ENCODE data around the gene SLC6A19. TPM values are rescaled to one million over a fixed set of nuclear protein-coding genes. Genes with fewer than 3 reads are reported as not detected.

SLC6A19 gene
- total RNA-seq, 1 experiment from 2014 or later = 0.04 TPM

GRCh38 chr5:1268056-1268455, 66.7 kb downstream of the SLC6A19 start:
- Mint-ChIP-seq H3K27me3 (ENCODE audit: low read depth) (no peaks in the 10 kb centered on the region), H3K4me3 (no peak overlapping the region), H3K27ac (no peak overlapping the region), H3K36me3 (peaks cover 70% of the 10 kb centered on the region), H3K9me3 (no peaks in the 10 kb centered on the region; the same call in 1 of the 2 replicates), H3K4me1 (no peaks in the 10 kb centered on the region)
- no peak for DNase-seq (ENCODE audit: low spot score)
- ChIA-PET POLR2A (no interaction called here), CTCF (no interaction called here)
- TF ChIP-seq FOXP1 (CRISPR knock-in tag; IDR thresholded peaks at IDR 0.05; ENCODE audit: borderline replicate concordance) (no peak), GRHL2 (CRISPR knock-in tag; IDR thresholded peaks at IDR 0.05; ENCODE audit: insufficient replicate concordance, severe bottlenecking) (no peak), SMAD4 (CRISPR knock-in tag; IDR thresholded peaks at IDR 0.05) (no peak), E2F1 (CRISPR knock-in tag; IDR thresholded peaks at IDR 0.05) (no peak), ZNF281 (CRISPR knock-in tag; IDR thresholded peaks at IDR 0.05) (no peak), ZNF416 (CRISPR knock-in tag; IDR thresholded peaks at IDR 0.05) (no peak), NFYB (CRISPR knock-in tag; conservative IDR thresholded peaks at IDR 0.05; ENCODE audit: low read depth) (no peak)
- TF ChIP-seq, protein P1, sequence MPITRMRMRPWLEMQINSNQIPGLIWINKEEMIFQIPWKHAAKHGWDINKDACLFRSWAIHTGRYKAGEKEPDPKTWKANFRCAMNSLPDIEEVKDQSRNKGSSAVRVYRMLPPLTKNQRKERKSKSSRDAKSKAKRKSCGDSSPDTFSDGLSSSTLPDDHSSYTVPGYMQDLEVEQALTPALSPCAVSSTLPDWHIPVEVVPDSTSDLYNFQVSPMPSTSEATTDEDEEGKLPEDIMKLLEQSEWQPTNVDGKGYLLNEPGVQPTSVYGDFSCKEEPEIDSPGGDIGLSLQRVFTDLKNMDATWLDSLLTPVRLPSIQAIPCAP (CRISPR knock-in tag; IDR thresholded peaks at IDR 0.05) = no peak
- TF ChIP-seq, protein P2, sequence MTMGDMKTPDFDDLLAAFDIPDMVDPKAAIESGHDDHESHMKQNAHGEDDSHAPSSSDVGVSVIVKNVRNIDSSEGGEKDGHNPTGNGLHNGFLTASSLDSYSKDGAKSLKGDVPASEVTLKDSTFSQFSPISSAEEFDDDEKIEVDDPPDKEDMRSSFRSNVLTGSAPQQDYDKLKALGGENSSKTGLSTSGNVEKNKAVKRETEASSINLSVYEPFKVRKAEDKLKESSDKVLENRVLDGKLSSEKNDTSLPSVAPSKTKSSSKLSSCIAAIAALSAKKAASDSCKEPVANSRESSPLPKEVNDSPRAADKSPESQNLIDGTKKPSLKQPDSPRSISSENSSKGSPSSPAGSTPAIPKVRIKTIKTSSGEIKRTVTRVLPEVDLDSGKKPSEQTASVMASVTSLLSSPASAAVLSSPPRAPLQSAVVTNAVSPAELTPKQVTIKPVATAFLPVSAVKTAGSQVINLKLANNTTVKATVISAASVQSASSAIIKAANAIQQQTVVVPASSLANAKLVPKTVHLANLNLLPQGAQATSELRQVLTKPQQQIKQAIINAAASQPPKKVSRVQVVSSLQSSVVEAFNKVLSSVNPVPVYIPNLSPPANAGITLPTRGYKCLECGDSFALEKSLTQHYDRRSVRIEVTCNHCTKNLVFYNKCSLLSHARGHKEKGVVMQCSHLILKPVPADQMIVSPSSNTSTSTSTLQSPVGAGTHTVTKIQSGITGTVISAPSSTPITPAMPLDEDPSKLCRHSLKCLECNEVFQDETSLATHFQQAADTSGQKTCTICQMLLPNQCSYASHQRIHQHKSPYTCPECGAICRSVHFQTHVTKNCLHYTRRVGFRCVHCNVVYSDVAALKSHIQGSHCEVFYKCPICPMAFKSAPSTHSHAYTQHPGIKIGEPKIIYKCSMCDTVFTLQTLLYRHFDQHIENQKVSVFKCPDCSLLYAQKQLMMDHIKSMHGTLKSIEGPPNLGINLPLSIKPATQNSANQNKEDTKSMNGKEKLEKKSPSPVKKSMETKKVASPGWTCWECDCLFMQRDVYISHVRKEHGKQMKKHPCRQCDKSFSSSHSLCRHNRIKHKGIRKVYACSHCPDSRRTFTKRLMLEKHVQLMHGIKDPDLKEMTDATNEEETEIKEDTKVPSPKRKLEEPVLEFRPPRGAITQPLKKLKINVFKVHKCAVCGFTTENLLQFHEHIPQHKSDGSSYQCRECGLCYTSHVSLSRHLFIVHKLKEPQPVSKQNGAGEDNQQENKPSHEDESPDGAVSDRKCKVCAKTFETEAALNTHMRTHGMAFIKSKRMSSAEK (CRISPR knock-in tag; IDR thresholded peaks at IDR 0.05; ENCODE audit: borderline replicate concordance) = no peak
- TF ChIP-seq, protein P3, sequence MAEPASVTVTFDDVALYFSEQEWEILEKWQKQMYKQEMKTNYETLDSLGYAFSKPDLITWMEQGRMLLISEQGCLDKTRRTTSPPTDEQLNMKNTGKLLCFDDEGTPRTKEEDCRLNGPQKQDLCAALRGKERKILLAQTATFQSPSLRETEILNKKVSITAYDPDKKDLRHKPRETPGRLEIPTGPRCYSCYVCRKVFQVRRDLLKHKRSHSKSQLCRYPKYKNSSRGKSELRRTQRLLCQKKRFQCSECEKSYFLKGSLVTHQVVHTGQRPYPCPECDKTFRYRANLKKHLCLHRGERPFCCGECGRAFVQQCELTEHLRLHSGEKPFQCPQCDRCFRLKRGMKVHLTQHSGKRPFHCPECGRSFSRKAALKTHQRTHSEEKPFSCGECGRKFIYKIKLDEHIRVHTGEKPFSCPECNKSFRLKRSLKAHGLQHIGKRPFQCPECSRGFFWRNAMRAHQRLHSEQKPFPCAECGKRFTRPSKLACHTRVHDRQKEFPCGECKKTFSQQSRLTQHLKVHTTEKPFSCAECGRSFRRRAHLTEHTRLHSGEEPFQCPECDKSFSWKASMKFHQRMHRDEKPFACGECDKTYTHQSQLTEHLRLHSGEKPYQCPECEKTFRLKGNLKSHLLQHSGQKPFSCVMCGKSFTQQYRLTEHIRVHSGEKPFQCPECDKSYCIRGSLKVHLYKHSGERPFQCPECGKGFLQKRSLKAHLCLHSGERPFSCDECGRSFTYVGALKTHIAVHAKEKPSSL (CRISPR knock-in tag; conservative IDR thresholded peaks at IDR 0.05) = no peak
- no peak for ATAC-seq

GRCh38 chr5:1268666-1269065, 67.3 kb downstream of the SLC6A19 start:
- Mint-ChIP-seq H3K4me3 (no peak overlapping the region), H3K9me3 (no peaks in the 10 kb centered on the region; the same call in 1 of the 2 replicates), H3K36me3 (peaks cover 65% of the 10 kb centered on the region), H3K27ac (no peak overlapping the region), H3K27me3 (ENCODE audit: low read depth) (no peaks in the 10 kb centered on the region), H3K4me1 (no peaks in the 10 kb centered on the region)
- no peak for ATAC-seq
- DNase-seq (ENCODE audit: low spot score) = no peak
- ChIA-PET POLR2A (no interaction called here), CTCF (no interaction called here)
- TF ChIP-seq MYBL2 (CRISPR knock-in tag; IDR thresholded peaks at IDR 0.05) = no peak
- TF ChIP-seq SMAD3 (CRISPR knock-in tag; IDR thresholded peaks at IDR 0.05; ENCODE audit: borderline replicate concordance) = no peak
- TF ChIP-seq, protein P4, sequence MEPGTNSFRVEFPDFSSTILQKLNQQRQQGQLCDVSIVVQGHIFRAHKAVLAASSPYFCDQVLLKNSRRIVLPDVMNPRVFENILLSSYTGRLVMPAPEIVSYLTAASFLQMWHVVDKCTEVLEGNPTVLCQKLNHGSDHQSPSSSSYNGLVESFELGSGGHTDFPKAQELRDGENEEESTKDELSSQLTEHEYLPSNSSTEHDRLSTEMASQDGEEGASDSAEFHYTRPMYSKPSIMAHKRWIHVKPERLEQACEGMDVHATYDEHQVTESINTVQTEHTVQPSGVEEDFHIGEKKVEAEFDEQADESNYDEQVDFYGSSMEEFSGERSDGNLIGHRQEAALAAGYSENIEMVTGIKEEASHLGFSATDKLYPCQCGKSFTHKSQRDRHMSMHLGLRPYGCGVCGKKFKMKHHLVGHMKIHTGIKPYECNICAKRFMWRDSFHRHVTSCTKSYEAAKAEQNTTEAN (CRISPR knock-in tag; IDR thresholded peaks at IDR 0.05) = no peak
- no peak for TF ChIP-seq MXD4 (CRISPR knock-in tag; IDR thresholded peaks at IDR 0.05; ENCODE audit: borderline replicate concordance)
- TF ChIP-seq SP1 (CRISPR knock-in tag; conservative IDR thresholded peaks at IDR 0.05) = no peak
- no peak for TF ChIP-seq ZNF281 (CRISPR knock-in tag; IDR thresholded peaks at IDR 0.05)
